IMR-90 (cell line): ENCODE data around the gene SATB2. TPM values are rescaled to one million over a fixed set of nuclear protein-coding genes. Genes with fewer than 3 reads are reported as not detected.

Experiments
- ATAC-seq: fragments of 200-7000 bp; cut with Tn5 transposase; 2 replicates; pipeline ENCODE4 v1.9.1; 2020; ENCODE audit warnings: low read depth, mild to moderate bottlenecking, moderate library complexity
- BruUV-seq: library from RNA; stranded (reverse); fragments of 400-500 nt; replicated peaks from 2 replicates; lab custom pipeline; 2021; lab: Mats Ljungman, UMichigan
- CTCF ChIA-PET: fragments of 300-600 bp; formaldehyde crosslinking; extraction: SDS; loops from one replicate; lab custom pipeline; 2021; ENCODE audit warnings: antibody characterized with exemption; lab: Yijun Ruan, JAX
- POLR2A ChIA-PET: fragments of 300-600 bp; sonication (Branson Sonifier 250); formaldehyde crosslinking; loops from one replicate; lab custom pipeline; 2022; ENCODE audit warnings: antibody characterized with exemption; ENCODE audit not compliant: unreplicated experiment; lab: Charles Lee
- DNase-seq: peaks from one replicate; pipeline ENCODE4 v3.0.0; 2013
- H2AFZ ChIP-seq: replicated peaks from 2 replicates; pipeline ENCODE3; 2013; ENCODE audit warnings: low read length, mild to moderate bottlenecking; ENCODE audit not compliant: poor library complexity
- H2AK5ac ChIP-seq: 2 replicates; pipeline ENCODE4 v1.6.1; 2013; ENCODE audit warnings: low read depth, low read length, inconsistent platforms
- H2AK9ac ChIP-seq: replicated peaks from 2 replicates; pipeline ENCODE3; 2013; ENCODE audit warnings: mild to moderate bottlenecking, low read depth, low read length, moderate library complexity; ENCODE audit not compliant: poor library complexity
- H2BK120ac ChIP-seq: 2 replicates; pipeline ENCODE4 v1.6.1; 2013; ENCODE audit warnings: low read depth, low read length, inconsistent platforms
- H2BK15ac ChIP-seq: 3 replicates; pipeline ENCODE4 v1.6.1; 2013; ENCODE audit warnings: low read depth, low read length, inconsistent platforms
- H2BK20ac ChIP-seq: 2 replicates; pipeline ENCODE4 v1.6.1; 2013; ENCODE audit warnings: low read depth, mild to moderate bottlenecking, inconsistent platforms, low read length, moderate library complexity
- H2BK5ac ChIP-seq: 2 replicates; pipeline ENCODE4 v1.6.1; 2013; ENCODE audit warnings: mild to moderate bottlenecking, low read depth, low read length, inconsistent platforms; ENCODE audit not compliant: poor library complexity, severe bottlenecking
- H3K14ac ChIP-seq: replicated peaks from 2 replicates; pipeline ENCODE4 v1.6.1; 2013; ENCODE audit warnings: low read depth, low read length, inconsistent platforms
- H3K18ac ChIP-seq: 2 replicates; pipeline ENCODE4 v1.6.1; 2013; ENCODE audit warnings: low read depth, low read length, control low read depth
- H3K23ac ChIP-seq: 2 replicates; pipeline ENCODE4 v1.6.1; 2013; ENCODE audit warnings: low read depth, low read length, inconsistent platforms
- H3K27ac ChIP-seq: 2 replicates; pipeline ENCODE4 v1.5.1; 2013; ENCODE audit warnings: mild to moderate bottlenecking, control low read depth, low read length; ENCODE audit not compliant: insufficient read depth
- H3K27me3 ChIP-seq: 2 replicates; pipeline ENCODE4 v1.6.1; 2013; ENCODE audit warnings: low read length; ENCODE audit not compliant: control insufficient read depth, insufficient read depth
- H3K36me3 ChIP-seq: 2 replicates; pipeline ENCODE4 v1.6.1; 2013; ENCODE audit warnings: low read length, mixed read lengths; ENCODE audit not compliant: control insufficient read depth, insufficient read depth
- H3K4ac ChIP-seq: 2 replicates; pipeline ENCODE4 v1.6.1; 2013; ENCODE audit warnings: low read depth, low read length, inconsistent platforms
- H3K4me1 ChIP-seq: 2 replicates; pipeline ENCODE4 v1.6.1; 2013; ENCODE audit warnings: low read length, mixed read lengths; ENCODE audit not compliant: control insufficient read depth, insufficient read depth
- H3K4me2 ChIP-seq: 2 replicates; pipeline ENCODE4 v1.6.1; 2013; ENCODE audit warnings: low read depth, mild to moderate bottlenecking, control low read depth, low read length, moderate library complexity
- H3K4me3 ChIP-seq: 2 replicates; pipeline ENCODE4 v1.5.1; 2013; ENCODE audit warnings: low read depth, mild to moderate bottlenecking, control low read depth, low read length, moderate library complexity; ENCODE audit not compliant: insufficient read depth
- H3K56ac ChIP-seq: 2 replicates; pipeline ENCODE4 v1.6.1; 2013; ENCODE audit warnings: low read length, inconsistent platforms; ENCODE audit not compliant: insufficient read depth; ENCODE audit errors: extremely low read depth
- H3K79me1 ChIP-seq, 2 experiments: 2 replicates each; pipeline ENCODE4 v1.6.1; 2013; ENCODE audit warnings: low read length in 2 of 2, inconsistent platforms in 1 of 2, low read depth in 1 of 2
- H3K9ac ChIP-seq: 2 replicates; pipeline ENCODE4 v1.6.1; 2013; ENCODE audit warnings: low read depth, low read length, control low read depth
- H3K9me1 ChIP-seq: 2 replicates; pipeline ENCODE4 v1.6.1; 2013; ENCODE audit warnings: low read length, inconsistent platforms; ENCODE audit not compliant: insufficient read depth
- H3K9me3 ChIP-seq: 2 replicates; pipeline ENCODE4 v1.6.1; 2013; ENCODE audit warnings: low read length; ENCODE audit not compliant: control insufficient read depth, insufficient read depth
- H4K20me1 ChIP-seq: 2 replicates; pipeline ENCODE4 v1.6.1; 2013; ENCODE audit warnings: low read length, inconsistent platforms; ENCODE audit not compliant: insufficient read depth
- H4K5ac ChIP-seq: 2 replicates; pipeline ENCODE4 v1.6.1; 2013; ENCODE audit warnings: mild to moderate bottlenecking, low read depth, low read length, control low read depth
- H4K8ac ChIP-seq, 2 experiments: 2 replicates each; pipeline ENCODE4 v1.6.1; 2013; ENCODE audit warnings: low read depth in 2 of 2, low read length in 2 of 2, control low read depth in 1 of 2, inconsistent platforms in 1 of 2
- H4K91ac ChIP-seq: 2 replicates; pipeline ENCODE4 v1.6.1; 2013; ENCODE audit warnings: low read depth, low read length, inconsistent platforms; ENCODE audit not compliant: insufficient read depth
- SMC3 ChIP-seq: fragments of 150-350 bp; IDR thresholded peaks from 2 replicates; pipeline ENCODE4 v1.6.1; 2016; ENCODE audit warnings: low read depth, mild to moderate bottlenecking, antibody characterized with exemption, low read length, moderate library complexity
- WGBS, 2 experiments: methylation state at CpG; one replicate each; pipeline versions ENCODE4 v1.1.5 to v1.1.7; 2013; ENCODE audit warnings: missing lambda C conversion rate in 2 of 2; ENCODE audit not compliant: insufficient read length in 1 of 2; ENCODE audit errors: extremely low coverage in 2 of 2; 5-methylcytosine and 5-hydroxymethylcytosine counted together
- dilution Hi-C: fragments of 300-500 bp; cut with HindIII; formaldehyde crosslinking; loops from one replicate; pipeline ENCODE4 v1.14.3; 2018; ENCODE audit warnings: low sequenced_read_pairs; ENCODE audit not compliant: unreplicated experiment
- in situ Hi-C: fragments of 300-500 bp; cut with MboI; formaldehyde crosslinking; loops from 3 replicates; pipeline ENCODE4 v1.14.3; 2019; ENCODE audit warnings: low sequenced_read_pairs, inconsistent platforms, mixed read lengths
- intact Hi-C: fragments of 100-400 bp; cut with micrococcal nuclease; formaldehyde crosslinking; loops from 2 replicates; pipeline ENCODE4 v1.10.0; 2022
- polyA plus RNA-seq, 3 experiments: library from polyadenylated mRNA; depleted of rRNA; stranded (reverse); fragments of >200 nt; gene quantifications; 2 replicates each; pipeline ENCODE4 v1.2.3, GENCODE V29; 2012; ENCODE audit warnings: low replicate concordance in 1 of 3
- total RNA-seq: library from RNA; depleted of rRNA; stranded (reverse); fragments of >200 nt; gene quantifications from 2 replicates; pipeline ENCODE4 v1.2.3, GENCODE V29; 2012
- TF ChIP-seq, protein P1 (sequence below): conservative IDR thresholded peaks from 2 replicates; pipeline ENCODE4 v1.5.1; 2012; ENCODE audit warnings: mild to moderate bottlenecking, low read depth, low read length, improper control_type of control experiment

Gene SATB2
- total and polyA plus RNA-seq, 2 of the 4 experiments (the other 2 are of a cell fraction), result 6.2 to 8.4 TPM

DNA sequence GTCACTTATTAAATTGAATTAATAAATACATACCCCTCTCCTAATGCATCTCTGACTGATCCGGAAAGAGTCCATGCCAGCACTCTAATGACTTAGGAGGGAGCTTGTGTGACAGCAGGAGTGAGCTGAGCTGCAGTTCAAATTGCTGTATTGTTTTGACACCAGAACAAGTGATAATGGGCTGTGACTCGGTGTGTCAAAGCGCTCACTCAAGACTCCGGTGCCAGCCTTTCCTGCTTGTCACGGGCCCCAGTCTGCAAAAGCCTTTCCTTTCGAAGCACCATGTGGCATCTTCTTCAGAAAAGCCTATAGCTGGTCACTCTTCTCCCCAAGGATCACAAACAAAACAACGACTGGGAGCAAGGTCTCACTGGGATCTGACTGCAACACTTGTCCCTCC is 43.3 kb downstream of the SATB2 start:
- TF ChIP-seq SMC3, result no peak
- TF ChIP-seq, protein P1, sequence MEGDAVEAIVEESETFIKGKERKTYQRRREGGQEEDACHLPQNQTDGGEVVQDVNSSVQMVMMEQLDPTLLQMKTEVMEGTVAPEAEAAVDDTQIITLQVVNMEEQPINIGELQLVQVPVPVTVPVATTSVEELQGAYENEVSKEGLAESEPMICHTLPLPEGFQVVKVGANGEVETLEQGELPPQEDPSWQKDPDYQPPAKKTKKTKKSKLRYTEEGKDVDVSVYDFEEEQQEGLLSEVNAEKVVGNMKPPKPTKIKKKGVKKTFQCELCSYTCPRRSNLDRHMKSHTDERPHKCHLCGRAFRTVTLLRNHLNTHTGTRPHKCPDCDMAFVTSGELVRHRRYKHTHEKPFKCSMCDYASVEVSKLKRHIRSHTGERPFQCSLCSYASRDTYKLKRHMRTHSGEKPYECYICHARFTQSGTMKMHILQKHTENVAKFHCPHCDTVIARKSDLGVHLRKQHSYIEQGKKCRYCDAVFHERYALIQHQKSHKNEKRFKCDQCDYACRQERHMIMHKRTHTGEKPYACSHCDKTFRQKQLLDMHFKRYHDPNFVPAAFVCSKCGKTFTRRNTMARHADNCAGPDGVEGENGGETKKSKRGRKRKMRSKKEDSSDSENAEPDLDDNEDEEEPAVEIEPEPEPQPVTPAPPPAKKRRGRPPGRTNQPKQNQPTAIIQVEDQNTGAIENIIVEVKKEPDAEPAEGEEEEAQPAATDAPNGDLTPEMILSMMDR, result no peak
- H3K79me1 ChIP-seq, result no peaks in the 10 kb centered on the region
- dilution Hi-C loops, result no loop called here
- no peak overlapping the region for H3K9ac ChIP-seq
- H3K4me1 ChIP-seq, result peaks cover 3% of the 10 kb centered on the region
- H3K27ac ChIP-seq, result no peak overlapping the region
- no TSS peak for BruUV-seq
- H4K20me1 ChIP-seq, result no peaks in the 10 kb centered on the region
- no peak overlapping the region for H2BK15ac ChIP-seq
- H3K18ac ChIP-seq, result no peak overlapping the region
- H2AK5ac ChIP-seq, result no peak overlapping the region
- no peak overlapping the region for H4K5ac ChIP-seq
- no peak overlapping the region for H4K91ac ChIP-seq
- H3K14ac ChIP-seq, result no peak overlapping the region
- intact Hi-C loops, result no loop called here
- no peak overlapping the region for H2BK120ac ChIP-seq
- H3K4me3 ChIP-seq, result no peak overlapping the region
- 0 out of 2 replicates have a peak, but pooled peaks cover 2% of the 10 kb centered on the region for H3K9me1 ChIP-seq
- no peak overlapping the region for H2AFZ ChIP-seq
- in situ Hi-C loops, result no loop called here
- DNase-seq (no peak), ATAC-seq (no peak)
- no peak overlapping the region for H2BK5ac ChIP-seq
- no peak overlapping the region for H4K8ac ChIP-seq
- ChIA-PET CTCF (interaction anchor here (1.7 kb wide), 1 partner anchor 8 kb away, joined by 5 read pairs; no protein-coding TSS in a partner anchor), POLR2A (no interaction called here)
- H3K56ac ChIP-seq, result no peak overlapping the region
- no peak overlapping the region for H3K23ac ChIP-seq
- H2AK9ac ChIP-seq, result no peak overlapping the region
- WGBS, 2 experiments, result 60% methylated on average over 1 of the region's 7 CpGs; no CpG with 5 or more reads in 1 of the 2 experiments
- no peak overlapping the region for H3K4ac ChIP-seq
- no peaks in the 10 kb centered on the region for H3K27me3 ChIP-seq
- H3K4me2 ChIP-seq, result no peak overlapping the region
- H3K36me3 ChIP-seq, result peaks cover 8% of the 10 kb centered on the region
- H3K9me3 ChIP-seq, result no peaks in the 10 kb centered on the region
- H2BK20ac ChIP-seq, result no peak overlapping the region
